GM23248 (cell line): ENCODE measurements around the gene HSPA12A.

Experiments
- EZH2 ChIP-seq: fragments of 200-600 bp; sonication (generic); IDR thresholded peaks from 2 replicates; pipeline ENCODE4 v1.6.1; 2018; ENCODE audit warnings: antibody characterized with exemption, mild to moderate bottlenecking; ENCODE audit not compliant: insufficient read depth, poor library complexity, severe bottlenecking
- EZH2phosphoT487 ChIP-seq: fragments of 200-600 bp; sonication (generic); IDR thresholded peaks from 2 replicates; pipeline ENCODE4 v1.6.1; 2018; ENCODE audit warnings: antibody characterized with exemption, moderate library complexity, mild to moderate bottlenecking, low read depth; ENCODE audit not compliant: insufficient read depth

GRCh38 chr10:116761883-116762282 lies 19.5 kb upstream of the HSPA12A start:
- TF ChIP-seq EZH2 (no peak), EZH2phosphoT487 (no peak)
